HG02870 (cell line): ENCODE data around the gene PCDHA6.
"Not testable (repeated sequence)": the region's sequence is repeated elsewhere in the genome, so short reads cannot be mapped to it uniquely, and the experiment has no call there.

Experiments
- ATAC-seq: cut with Tn5 transposase; IDR thresholded peaks from one replicate; pipeline ENCODE4 v1.9.1; 2021; ENCODE audit warnings: mild to moderate bottlenecking, moderate library complexity; ENCODE audit not compliant: unreplicated experiment

The PCDHA6 gene

GRCh38 chr5:140857177-140857986 lies 29.6 kb downstream of the PCDHA6 start:
- ATAC-seq, result no peak

GRCh38 chr5:140857987-140858240 lies 30.2 kb downstream of the PCDHA6 start:
- ATAC-seq, result no peak

GRCh38 chr5:140862441-140863295 lies 34.9 kb downstream of the PCDHA6 start:
- ATAC-seq, result no peak

- no peak for ATAC-seq
Measured at GRCh38 chr5:140868721-140869554, 41.2 kb downstream of the PCDHA6 start, which contains the start of gene PCDHA11. Gene PCDHA11 (plus strand): TSS chr5:140868957. CDS start chr5:140869104, 147 bp downstream.

GRCh38 chr5:140869555-140869886 lies 41.8 kb downstream of the PCDHA6 start:
- no peak for ATAC-seq

GRCh38 chr5:140870221-140871201 lies 42.8 kb downstream of the PCDHA6 start:
- ATAC-seq, result no peak

GRCh38 chr5:140875085-140876065 lies 47.6 kb downstream of the PCDHA6 start, which contains the start of gene PCDHA12:
Gene PCDHA12 (plus strand): TSS chr5:140875308. CDS start chr5:140875473, 165 bp downstream.
- ATAC-seq, result no peak

- not testable (repeated sequence) for ATAC-seq
Measured at GRCh38 chr5:140876541-140877261, 48.9 kb downstream of the PCDHA6 start.

GRCh38 chr5:140877262-140877581 lies 49.5 kb downstream of the PCDHA6 start:
- ATAC-seq, result no peak
